ENCODE measurements around the gene PPP1R37. TPM values are rescaled to one million over a fixed set of nuclear protein-coding genes. Genes with fewer than 3 reads are reported as not detected.

Gene PPP1R37
- total RNA-seq, 1 experiment from 2014 or later: 20.4 TPM

DNA sequence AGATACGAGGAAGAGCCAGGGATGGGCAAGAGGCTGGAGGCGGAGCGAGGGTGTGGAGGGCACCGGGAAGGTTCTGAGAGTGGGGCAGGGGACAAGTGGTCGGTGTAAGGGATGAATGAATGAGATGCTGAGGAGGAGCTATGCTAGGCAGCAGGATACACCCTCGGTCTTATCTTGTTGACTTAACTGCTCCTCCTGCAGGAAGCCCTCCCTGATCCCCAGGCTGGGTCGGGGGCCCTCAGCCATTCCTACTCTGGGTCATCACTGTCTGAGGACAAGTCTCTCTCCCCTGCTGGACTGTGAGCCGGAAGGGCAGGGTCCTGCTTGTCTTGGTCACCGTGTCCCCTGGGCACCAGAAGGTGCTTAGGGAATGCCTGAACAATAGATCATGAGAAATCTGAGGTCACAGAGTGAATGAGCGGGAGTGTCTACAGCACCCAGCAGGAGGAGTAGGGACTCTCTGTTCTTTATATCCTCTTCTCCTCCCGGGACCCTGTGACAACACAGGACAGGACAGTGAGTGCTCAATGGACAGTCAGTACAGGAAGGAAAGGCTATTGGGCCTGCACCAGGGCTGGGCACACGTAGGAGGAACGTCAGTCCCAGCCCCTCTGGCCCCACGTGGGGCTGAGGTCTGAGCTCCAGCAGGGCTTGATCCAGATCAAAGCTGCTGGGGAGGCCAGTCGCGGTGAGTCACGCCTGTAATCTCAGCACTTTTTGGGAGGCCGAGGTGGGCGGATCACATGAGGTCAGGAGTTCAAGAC, 61.3 kb downstream of the PPP1R37 start:
- intact Hi-C loops (cut with micrococcal nuclease; ENCODE audit: unreplicated experiment) (no loop called here), in situ Hi-C loops (cut with HindIII; ENCODE audit: low pct_unique_long_range_greater_than_20kb, low sequenced_read_pairs) (no loop called here)
- no peak for DNase-seq (ENCODE audit: low read depth, low spot score)
- Histone ChIP-seq H3K4me3 (ENCODE audit: low read depth in 2 of 2, low read length in 2 of 2) (no peak overlapping the region), H3K36me3 (ENCODE audit: control insufficient read depth, insufficient read depth, low read length) (no peaks in the 10 kb centered on the region), H3K4me1 (ENCODE audit: control insufficient read depth, insufficient read depth, low read length) (no peaks in the 10 kb centered on the region), H3K27ac (ENCODE audit: low read length) (no peak overlapping the region), H3K9me3 (ENCODE audit: control insufficient read depth, insufficient read depth, low read depth, low read length) (no peaks in the 10 kb centered on the region), H3K27me3 (ENCODE audit: control insufficient read depth, insufficient read depth, low read length) (no peaks in the 10 kb centered on the region)
- TF ChIP-seq SIN3A (IDR thresholded peaks at IDR 0.05; ENCODE audit: borderline replicate concordance, insufficient read depth, low read depth, low read length) (no peak), TCF7L2 (IDR thresholded peaks at IDR 0.05; ENCODE audit: low read depth, low read length) (no peak), POLR2AphosphoS5 (IDR thresholded peaks at IDR 0.05; ENCODE audit: low read depth, low read length) (no peak)
- TF ChIP-seq, protein P1, sequence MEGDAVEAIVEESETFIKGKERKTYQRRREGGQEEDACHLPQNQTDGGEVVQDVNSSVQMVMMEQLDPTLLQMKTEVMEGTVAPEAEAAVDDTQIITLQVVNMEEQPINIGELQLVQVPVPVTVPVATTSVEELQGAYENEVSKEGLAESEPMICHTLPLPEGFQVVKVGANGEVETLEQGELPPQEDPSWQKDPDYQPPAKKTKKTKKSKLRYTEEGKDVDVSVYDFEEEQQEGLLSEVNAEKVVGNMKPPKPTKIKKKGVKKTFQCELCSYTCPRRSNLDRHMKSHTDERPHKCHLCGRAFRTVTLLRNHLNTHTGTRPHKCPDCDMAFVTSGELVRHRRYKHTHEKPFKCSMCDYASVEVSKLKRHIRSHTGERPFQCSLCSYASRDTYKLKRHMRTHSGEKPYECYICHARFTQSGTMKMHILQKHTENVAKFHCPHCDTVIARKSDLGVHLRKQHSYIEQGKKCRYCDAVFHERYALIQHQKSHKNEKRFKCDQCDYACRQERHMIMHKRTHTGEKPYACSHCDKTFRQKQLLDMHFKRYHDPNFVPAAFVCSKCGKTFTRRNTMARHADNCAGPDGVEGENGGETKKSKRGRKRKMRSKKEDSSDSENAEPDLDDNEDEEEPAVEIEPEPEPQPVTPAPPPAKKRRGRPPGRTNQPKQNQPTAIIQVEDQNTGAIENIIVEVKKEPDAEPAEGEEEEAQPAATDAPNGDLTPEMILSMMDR (IDR thresholded peaks at IDR 0.05): no peak
- TF ChIP-seq, protein P2, sequence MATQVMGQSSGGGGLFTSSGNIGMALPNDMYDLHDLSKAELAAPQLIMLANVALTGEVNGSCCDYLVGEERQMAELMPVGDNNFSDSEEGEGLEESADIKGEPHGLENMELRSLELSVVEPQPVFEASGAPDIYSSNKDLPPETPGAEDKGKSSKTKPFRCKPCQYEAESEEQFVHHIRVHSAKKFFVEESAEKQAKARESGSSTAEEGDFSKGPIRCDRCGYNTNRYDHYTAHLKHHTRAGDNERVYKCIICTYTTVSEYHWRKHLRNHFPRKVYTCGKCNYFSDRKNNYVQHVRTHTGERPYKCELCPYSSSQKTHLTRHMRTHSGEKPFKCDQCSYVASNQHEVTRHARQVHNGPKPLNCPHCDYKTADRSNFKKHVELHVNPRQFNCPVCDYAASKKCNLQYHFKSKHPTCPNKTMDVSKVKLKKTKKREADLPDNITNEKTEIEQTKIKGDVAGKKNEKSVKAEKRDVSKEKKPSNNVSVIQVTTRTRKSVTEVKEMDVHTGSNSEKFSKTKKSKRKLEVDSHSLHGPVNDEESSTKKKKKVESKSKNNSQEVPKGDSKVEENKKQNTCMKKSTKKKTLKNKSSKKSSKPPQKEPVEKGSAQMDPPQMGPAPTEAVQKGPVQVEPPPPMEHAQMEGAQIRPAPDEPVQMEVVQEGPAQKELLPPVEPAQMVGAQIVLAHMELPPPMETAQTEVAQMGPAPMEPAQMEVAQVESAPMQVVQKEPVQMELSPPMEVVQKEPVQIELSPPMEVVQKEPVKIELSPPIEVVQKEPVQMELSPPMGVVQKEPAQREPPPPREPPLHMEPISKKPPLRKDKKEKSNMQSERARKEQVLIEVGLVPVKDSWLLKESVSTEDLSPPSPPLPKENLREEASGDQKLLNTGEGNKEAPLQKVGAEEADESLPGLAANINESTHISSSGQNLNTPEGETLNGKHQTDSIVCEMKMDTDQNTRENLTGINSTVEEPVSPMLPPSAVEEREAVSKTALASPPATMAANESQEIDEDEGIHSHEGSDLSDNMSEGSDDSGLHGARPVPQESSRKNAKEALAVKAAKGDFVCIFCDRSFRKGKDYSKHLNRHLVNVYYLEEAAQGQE (IDR thresholded peaks at IDR 0.05; ENCODE audit: insufficient read depth in 1 of 2, low read depth in 2 of 2, low read length in 1 of 2): no peak
- ChIA-PET CTCF (no interaction called here), POLR2A (interaction anchor here (0.6 kb wide), 1 partner anchor 48 kb away, joined by 6 read pairs; no protein-coding TSS in a partner anchor)
- no TSS peak for BruUV-seq (replicated peaks)
- ATAC-seq: no peak; the same call in 1 of the 2 replicates

DNA sequence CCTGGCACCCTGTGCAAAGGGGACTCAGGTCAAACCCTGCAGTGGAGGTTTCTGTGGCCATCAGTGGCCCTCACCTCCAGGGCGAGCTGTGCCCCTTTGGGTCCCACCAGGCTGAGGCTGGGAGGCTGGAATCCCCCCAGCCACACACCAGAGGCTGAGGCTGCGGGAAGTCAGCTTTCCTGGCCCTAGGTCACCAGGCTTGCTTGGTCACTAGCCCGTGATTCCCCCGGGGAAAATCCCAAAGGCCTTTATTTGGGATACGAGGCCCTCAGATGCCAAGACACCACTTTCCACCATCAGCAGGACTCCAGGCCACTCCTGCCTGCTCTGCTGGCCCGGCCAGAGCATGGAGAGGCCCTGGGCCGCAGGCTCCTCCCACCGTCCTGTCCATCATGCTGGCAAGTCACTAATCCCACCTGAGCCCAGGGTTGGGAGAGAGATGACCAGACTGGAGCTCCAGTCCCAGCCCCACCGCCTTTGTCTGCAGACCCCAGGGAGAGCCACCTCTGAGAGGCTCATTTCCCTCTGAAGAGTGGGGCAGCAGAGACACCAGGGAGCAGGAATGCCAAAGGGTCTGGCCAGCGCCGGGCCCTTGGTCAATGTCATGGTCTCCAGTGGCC, 63.1 kb downstream of the PPP1R37 start:
- in situ Hi-C loops (cut with HindIII; ENCODE audit: low pct_unique_long_range_greater_than_20kb, low sequenced_read_pairs): no loop called here
- no TSS peak for BruUV-seq (replicated peaks)
- DNase-seq (ENCODE audit: low read depth, low spot score) (no peak), ATAC-seq (peak; percentile 29; the same call in 1 of the 2 replicates)
- no peaks in the 10 kb centered on the region for H3K27me3 ChIP-seq (ENCODE audit: control insufficient read depth, insufficient read depth, low read length)
- no peaks in the 10 kb centered on the region for H3K4me1 ChIP-seq (ENCODE audit: control insufficient read depth, insufficient read depth, low read length)
- intact Hi-C loops (cut with micrococcal nuclease; ENCODE audit: unreplicated experiment): no loop called here
- no peak overlapping the region for H3K4me3 ChIP-seq (ENCODE audit: low read depth in 2 of 2, low read length in 2 of 2)
- TF ChIP-seq, protein P2 (IDR thresholded peaks at IDR 0.05; ENCODE audit: insufficient read depth in 1 of 2, low read depth in 2 of 2, low read length in 1 of 2): no peak
- TF ChIP-seq, protein P1 (IDR thresholded peaks at IDR 0.05): no peak
- TF ChIP-seq POLR2AphosphoS5 (IDR thresholded peaks at IDR 0.05; ENCODE audit: low read depth, low read length) (no peak), SIN3A (IDR thresholded peaks at IDR 0.05; ENCODE audit: borderline replicate concordance, insufficient read depth, low read depth, low read length) (no peak), TCF7L2 (IDR thresholded peaks at IDR 0.05; ENCODE audit: low read depth, low read length) (no peak)
- ChIA-PET CTCF (no interaction called here), POLR2A (no interaction called here)
- no peaks in the 10 kb centered on the region for H3K36me3 ChIP-seq (ENCODE audit: control insufficient read depth, insufficient read depth, low read length)
- no peaks in the 10 kb centered on the region for H3K9me3 ChIP-seq (ENCODE audit: control insufficient read depth, insufficient read depth, low read depth, low read length)
- no peak overlapping the region for H3K27ac ChIP-seq (ENCODE audit: low read length)
